Measurements from ENCODE around the gene IL21.

IL21 gene

GRCh38 chr4:122621016-122621507, at the start of gene IL21:
Gene IL21 (minus strand): TSS chr4:122621066. CDS start chr4:122621011, 55 bp downstream.
- no peaks in the 10 kb centered on the region for H3K4me1 Mint-ChIP-seq
- no peak within 1 kb of the TSS for H3K4me3 Mint-ChIP-seq
- no peaks in the 10 kb centered on the region for H3K9me3 Mint-ChIP-seq
- DNase-seq (no peak), ATAC-seq (replicated peaks) (no peak)
- H3K27ac Mint-ChIP-seq = no peak within 1 kb of the TSS
- H3K36me3 Mint-ChIP-seq = no peaks in the 10 kb centered on the region
- peaks cover 0 to 6% of the 10 kb centered on the region in 2 donors for H3K27me3 Mint-ChIP-seq

GRCh38 chr4:122669911-122670738, 49.3 kb upstream of the IL21 start:
- ATAC-seq (replicated peaks) = no peak
- no peak for DNase-seq
- Mint-ChIP-seq H3K4me1 (no peaks in the 10 kb centered on the region), H3K27me3 (peaks cover 8 to 10% of the 10 kb centered on the region in 2 donors), H3K4me3 (no peak overlapping the region), H3K27ac (no peak overlapping the region), H3K36me3 (no peaks in the 10 kb centered on the region), H3K9me3 (no peaks in the 10 kb centered on the region)

- Mint-ChIP-seq H3K36me3 (no peaks in the 10 kb centered on the region), H3K27ac (no peak overlapping the region), H3K27me3 (peaks cover 10% of the 10 kb centered on the region in 2 donors), H3K4me1 (no peaks in the 10 kb centered on the region), H3K4me3 (no peak overlapping the region), H3K9me3 (no peaks in the 10 kb centered on the region)
- ATAC-seq (replicated peaks) (no peak), DNase-seq (no peak)
Observed at GRCh38 chr4:122668241-122668640, 47.4 kb upstream of the IL21 start.

- Mint-ChIP-seq H3K4me1 (no peaks in the 10 kb centered on the region), H3K4me3 (no peak overlapping the region), H3K27ac (no peak overlapping the region), H3K27me3 (peaks cover 10 to 12% of the 10 kb centered on the region in 2 donors), H3K36me3 (no peaks in the 10 kb centered on the region), H3K9me3 (no peaks in the 10 kb centered on the region)
- DNase-seq (no peak), ATAC-seq (replicated peaks) (no peak)
Observed at GRCh38 chr4:122666527-122667245, 45.8 kb upstream of the IL21 start.

GRCh38 chr4:122665161-122665929, 44.5 kb upstream of the IL21 start:
- ATAC-seq (replicated peaks) (no peak), DNase-seq (no peak)
- H3K9me3 Mint-ChIP-seq = no peaks in the 10 kb centered on the region
- H3K4me3 Mint-ChIP-seq = no peak overlapping the region
- H3K27me3 Mint-ChIP-seq = peaks cover 12 to 18% of the 10 kb centered on the region in 2 donors
- no peaks in the 10 kb centered on the region for H3K36me3 Mint-ChIP-seq
- no peaks in the 10 kb centered on the region for H3K4me1 Mint-ChIP-seq
- H3K27ac Mint-ChIP-seq = no peak overlapping the region

GRCh38 chr4:122663814-122664610, 43.1 kb upstream of the IL21 start:
- H3K36me3 Mint-ChIP-seq = no peaks in the 10 kb centered on the region
- no peaks in the 10 kb centered on the region for H3K9me3 Mint-ChIP-seq
- ATAC-seq (replicated peaks) (no peak), DNase-seq (no peak)
- H3K4me1 Mint-ChIP-seq = no peaks in the 10 kb centered on the region
- H3K27ac Mint-ChIP-seq = no peak overlapping the region
- peaks cover 12 to 16% of the 10 kb centered on the region in 2 donors for H3K27me3 Mint-ChIP-seq
- no peak overlapping the region for H3K4me3 Mint-ChIP-seq

GRCh38 chr4:122663291-122663690, 42.4 kb upstream of the IL21 start:
- Mint-ChIP-seq H3K4me1 (no peaks in the 10 kb centered on the region), H3K27ac (no peak overlapping the region), H3K27me3 (peaks cover 4 to 9% of the 10 kb centered on the region in 2 donors), H3K36me3 (no peaks in the 10 kb centered on the region), H3K4me3 (no peak overlapping the region), H3K9me3 (peaks cover 0 to under 1% of the 10 kb centered on the region in 2 donors)
- ATAC-seq (replicated peaks) (no peak), DNase-seq (no peak)

GRCh38 chr4:122662701-122663100, 41.8 kb upstream of the IL21 start:
- Mint-ChIP-seq H3K4me1 (no peaks in the 10 kb centered on the region), H3K27ac (no peak overlapping the region), H3K27me3 (peaks cover 4 to 8% of the 10 kb centered on the region in 2 donors), H3K9me3 (peaks cover 0 to 1% of the 10 kb centered on the region in 2 donors), H3K36me3 (no peaks in the 10 kb centered on the region), H3K4me3 (no peak overlapping the region)
- ATAC-seq (replicated peaks) (no peak), DNase-seq (no peak)

GRCh38 chr4:122661176-122662160, 40.6 kb upstream of the IL21 start:
- Mint-ChIP-seq H3K4me1 (no peaks in the 10 kb centered on the region), H3K36me3 (no peaks in the 10 kb centered on the region), H3K27ac (no peak overlapping the region), H3K9me3 (peaks cover 0 to 5% of the 10 kb centered on the region in 2 donors), H3K4me3 (no peak overlapping the region), H3K27me3 (peaks cover 4 to 8% of the 10 kb centered on the region in 2 donors)
- DNase-seq (no peak), ATAC-seq (replicated peaks) (no peak)

- no peak for DNase-seq
- Mint-ChIP-seq H3K27me3 (peaks cover 4 to 8% of the 10 kb centered on the region in 2 donors), H3K4me1 (no peaks in the 10 kb centered on the region), H3K4me3 (no peak overlapping the region), H3K9me3 (peaks cover 0 to 5% of the 10 kb centered on the region in 2 donors), H3K27ac (no peak overlapping the region), H3K36me3 (no peaks in the 10 kb centered on the region)
- peak in 1 of 2 donors; percentile 16 for ATAC-seq (replicated peaks)
Observed at GRCh38 chr4:122658818-122659295, 38.0 kb upstream of the IL21 start.

GRCh38 chr4:122658377-122658776, 37.5 kb upstream of the IL21 start:
- no peaks in the 10 kb centered on the region for H3K36me3 Mint-ChIP-seq
- H3K4me3 Mint-ChIP-seq = no peak overlapping the region

GRCh38 chr4:122657553-122657952, 36.7 kb upstream of the IL21 start:
- DNase-seq (no peak), ATAC-seq (replicated peaks) (no peak)
- no peak overlapping the region for H3K4me3 Mint-ChIP-seq
- no peaks in the 10 kb centered on the region for H3K36me3 Mint-ChIP-seq
- no peaks in the 10 kb centered on the region for H3K4me1 Mint-ChIP-seq
- no peak overlapping the region for H3K27ac Mint-ChIP-seq
- peaks cover 0 to 5% of the 10 kb centered on the region in 2 donors for H3K9me3 Mint-ChIP-seq
- H3K27me3 Mint-ChIP-seq = peaks cover 0 to 8% of the 10 kb centered on the region in 2 donors

More at GRCh38 chr4:122658377-122658776, 37.5 kb upstream of the IL21 start:
- H3K27ac Mint-ChIP-seq = no peak overlapping the region
- H3K4me1 Mint-ChIP-seq = no peaks in the 10 kb centered on the region
- DNase-seq = no peak
- peaks cover 0 to 5% of the 10 kb centered on the region in 2 donors for H3K9me3 Mint-ChIP-seq
- ATAC-seq (replicated peaks) = no peak
- peaks cover 3 to 8% of the 10 kb centered on the region in 2 donors for H3K27me3 Mint-ChIP-seq

Measured in stimulated activated naive B cell treated with anti-CD40 and anti-IgM and Interleukin-4, amounts not matched to agents 10 μg/mL and 1 μg/mL and 100 μg/mL, for 72 hours (primary cell).